IMR-90 (cell line): ENCODE data around the gene MEGF8. TPM values are rescaled to one million over a fixed set of nuclear protein-coding genes. Genes with fewer than 3 reads are reported as not detected.

ENCODE experiments used
- ATAC-seq: fragments of 200-7000 bp; cut with Tn5 transposase; 2 replicates; pipeline ENCODE4 v1.9.1; 2020; ENCODE audit warnings: low read depth, mild to moderate bottlenecking, moderate library complexity
- BruUV-seq: library from RNA; stranded (reverse); fragments of 400-500 nt; replicated peaks from 2 replicates; lab custom pipeline; 2021; lab: Mats Ljungman, UMichigan
- CTCF ChIA-PET: fragments of 300-600 bp; formaldehyde crosslinking; extraction: SDS; loops from one replicate; lab custom pipeline; 2021; ENCODE audit warnings: antibody characterized with exemption; lab: Yijun Ruan, JAX
- POLR2A ChIA-PET: fragments of 300-600 bp; sonication (Branson Sonifier 250); formaldehyde crosslinking; loops from one replicate; lab custom pipeline; 2022; ENCODE audit warnings: antibody characterized with exemption; ENCODE audit not compliant: unreplicated experiment; lab: Charles Lee
- DNase-seq: peaks from one replicate; pipeline ENCODE4 v3.0.0; 2013
- H2AFZ ChIP-seq: replicated peaks from 2 replicates; pipeline ENCODE3; 2013; ENCODE audit warnings: low read length, mild to moderate bottlenecking; ENCODE audit not compliant: poor library complexity
- H2AK5ac ChIP-seq: 2 replicates; pipeline ENCODE4 v1.6.1; 2013; ENCODE audit warnings: low read depth, low read length, inconsistent platforms
- H2AK9ac ChIP-seq: replicated peaks from 2 replicates; pipeline ENCODE3; 2013; ENCODE audit warnings: mild to moderate bottlenecking, low read depth, low read length, moderate library complexity; ENCODE audit not compliant: poor library complexity
- H2BK120ac ChIP-seq: 2 replicates; pipeline ENCODE4 v1.6.1; 2013; ENCODE audit warnings: low read depth, low read length, inconsistent platforms
- H2BK15ac ChIP-seq: 3 replicates; pipeline ENCODE4 v1.6.1; 2013; ENCODE audit warnings: low read depth, low read length, inconsistent platforms
- H2BK20ac ChIP-seq: 2 replicates; pipeline ENCODE4 v1.6.1; 2013; ENCODE audit warnings: low read depth, mild to moderate bottlenecking, inconsistent platforms, low read length, moderate library complexity
- H2BK5ac ChIP-seq: 2 replicates; pipeline ENCODE4 v1.6.1; 2013; ENCODE audit warnings: mild to moderate bottlenecking, low read depth, low read length, inconsistent platforms; ENCODE audit not compliant: poor library complexity, severe bottlenecking
- H3K14ac ChIP-seq: replicated peaks from 2 replicates; pipeline ENCODE4 v1.6.1; 2013; ENCODE audit warnings: low read depth, low read length, inconsistent platforms
- H3K18ac ChIP-seq: 2 replicates; pipeline ENCODE4 v1.6.1; 2013; ENCODE audit warnings: low read depth, low read length, control low read depth
- H3K23ac ChIP-seq: 2 replicates; pipeline ENCODE4 v1.6.1; 2013; ENCODE audit warnings: low read depth, low read length, inconsistent platforms
- H3K27ac ChIP-seq: 2 replicates; pipeline ENCODE4 v1.5.1; 2013; ENCODE audit warnings: mild to moderate bottlenecking, control low read depth, low read length; ENCODE audit not compliant: insufficient read depth
- H3K27me3 ChIP-seq: 2 replicates; pipeline ENCODE4 v1.6.1; 2013; ENCODE audit warnings: low read length; ENCODE audit not compliant: control insufficient read depth, insufficient read depth
- H3K36me3 ChIP-seq: 2 replicates; pipeline ENCODE4 v1.6.1; 2013; ENCODE audit warnings: low read length, mixed read lengths; ENCODE audit not compliant: control insufficient read depth, insufficient read depth
- H3K4ac ChIP-seq: 2 replicates; pipeline ENCODE4 v1.6.1; 2013; ENCODE audit warnings: low read depth, low read length, inconsistent platforms
- H3K4me1 ChIP-seq: 2 replicates; pipeline ENCODE4 v1.6.1; 2013; ENCODE audit warnings: low read length, mixed read lengths; ENCODE audit not compliant: control insufficient read depth, insufficient read depth
- H3K4me2 ChIP-seq: 2 replicates; pipeline ENCODE4 v1.6.1; 2013; ENCODE audit warnings: low read depth, mild to moderate bottlenecking, control low read depth, low read length, moderate library complexity
- H3K4me3 ChIP-seq: 2 replicates; pipeline ENCODE4 v1.5.1; 2013; ENCODE audit warnings: low read depth, mild to moderate bottlenecking, control low read depth, low read length, moderate library complexity; ENCODE audit not compliant: insufficient read depth
- H3K56ac ChIP-seq: 2 replicates; pipeline ENCODE4 v1.6.1; 2013; ENCODE audit warnings: low read length, inconsistent platforms; ENCODE audit not compliant: insufficient read depth; ENCODE audit errors: extremely low read depth
- H3K79me1 ChIP-seq, 2 experiments: 2 replicates each; pipeline ENCODE4 v1.6.1; 2013; ENCODE audit warnings: low read length in 2 of 2, inconsistent platforms in 1 of 2, low read depth in 1 of 2
- H3K9ac ChIP-seq: 2 replicates; pipeline ENCODE4 v1.6.1; 2013; ENCODE audit warnings: low read depth, low read length, control low read depth
- H3K9me1 ChIP-seq: 2 replicates; pipeline ENCODE4 v1.6.1; 2013; ENCODE audit warnings: low read length, inconsistent platforms; ENCODE audit not compliant: insufficient read depth
- H3K9me3 ChIP-seq: 2 replicates; pipeline ENCODE4 v1.6.1; 2013; ENCODE audit warnings: low read length; ENCODE audit not compliant: control insufficient read depth, insufficient read depth
- H4K20me1 ChIP-seq: 2 replicates; pipeline ENCODE4 v1.6.1; 2013; ENCODE audit warnings: low read length, inconsistent platforms; ENCODE audit not compliant: insufficient read depth
- H4K5ac ChIP-seq: 2 replicates; pipeline ENCODE4 v1.6.1; 2013; ENCODE audit warnings: mild to moderate bottlenecking, low read depth, low read length, control low read depth
- H4K8ac ChIP-seq, 2 experiments: 2 replicates each; pipeline ENCODE4 v1.6.1; 2013; ENCODE audit warnings: low read depth in 2 of 2, low read length in 2 of 2, control low read depth in 1 of 2, inconsistent platforms in 1 of 2
- H4K91ac ChIP-seq: 2 replicates; pipeline ENCODE4 v1.6.1; 2013; ENCODE audit warnings: low read depth, low read length, inconsistent platforms; ENCODE audit not compliant: insufficient read depth
- BHLHE40 ChIP-seq: fragments of 150-350 bp; IDR thresholded peaks from 2 replicates; pipeline ENCODE4 v1.6.1; 2016; ENCODE audit warnings: mild to moderate bottlenecking, low read depth, low read length
- CEBPB ChIP-seq: IDR thresholded peaks from 2 replicates; pipeline ENCODE4 v1.6.1; 2012; ENCODE audit warnings: low read depth, low read length, improper control_type of control experiment
- CHD1 ChIP-seq: IDR thresholded peaks from 2 replicates; pipeline ENCODE4 v1.6.1; 2012; ENCODE audit warnings: low read depth, low read length, improper control_type of control experiment
- CTCF ChIP-seq: conservative IDR thresholded peaks from 2 replicates; pipeline ENCODE4 v1.5.1; 2012; ENCODE audit warnings: mild to moderate bottlenecking, low read depth, low read length, improper control_type of control experiment
- ELK1 ChIP-seq: fragments of 150-350 bp; IDR thresholded peaks from 2 replicates; pipeline ENCODE4 v1.6.1; 2016; ENCODE audit warnings: low read depth, mild to moderate bottlenecking, low read length, moderate library complexity, borderline replicate concordance
- FOS ChIP-seq: fragments of 150-350 bp; IDR thresholded peaks from 2 replicates; pipeline ENCODE4 v1.6.1; 2016; ENCODE audit warnings: low read depth, low read length
- MAFK ChIP-seq: IDR thresholded peaks from 2 replicates; pipeline ENCODE4 v1.6.1; 2012; ENCODE audit warnings: low read depth, low read length, improper control_type of control experiment
- MAZ ChIP-seq: IDR thresholded peaks from 2 replicates; pipeline ENCODE4 v1.6.1; 2012; ENCODE audit warnings: low read depth, mild to moderate bottlenecking, low read length, improper control_type of control experiment, moderate library complexity, borderline replicate concordance
- MXI1 ChIP-seq: IDR thresholded peaks from 2 replicates; pipeline ENCODE4 v1.6.1; 2012; ENCODE audit warnings: low read depth, mild to moderate bottlenecking, low read length, moderate library complexity, borderline replicate concordance
- NFE2L2 ChIP-seq: fragments of 150-350 bp; IDR thresholded peaks from 2 replicates; pipeline ENCODE4 v1.6.1; 2016; ENCODE audit warnings: low read depth, mild to moderate bottlenecking, low read length
- POLR2A ChIP-seq: IDR thresholded peaks from 2 replicates; pipeline ENCODE4 v1.6.1; 2012; ENCODE audit warnings: mild to moderate bottlenecking, low read depth, low read length
- RAD21 ChIP-seq: IDR thresholded peaks from 2 replicates; pipeline ENCODE4 v1.6.1; 2012; ENCODE audit warnings: low read length, improper control_type of control experiment
- RCOR1 ChIP-seq: IDR thresholded peaks from 2 replicates; pipeline ENCODE4 v1.6.1; 2012; ENCODE audit warnings: mild to moderate bottlenecking, low read length, improper control_type of control experiment; ENCODE audit not compliant: insufficient replicate concordance
- RFX5 ChIP-seq: IDR thresholded peaks from 2 replicates; pipeline ENCODE4 v1.8.0; 2012; ENCODE audit warnings: low read depth, mild to moderate bottlenecking, low read length, moderate library complexity
- SMC3 ChIP-seq: fragments of 150-350 bp; IDR thresholded peaks from 2 replicates; pipeline ENCODE4 v1.6.1; 2016; ENCODE audit warnings: low read depth, mild to moderate bottlenecking, antibody characterized with exemption, low read length, moderate library complexity
- USF2 ChIP-seq: fragments of 150-350 bp; IDR thresholded peaks from 2 replicates; pipeline ENCODE4 v1.6.1; 2017; ENCODE audit warnings: mild to moderate bottlenecking, antibody characterized with exemption, low read length, low read depth
- WGBS, 2 experiments: methylation state at CpG; one replicate each; pipeline versions ENCODE4 v1.1.5 to v1.1.7; 2013; ENCODE audit warnings: missing lambda C conversion rate in 2 of 2; ENCODE audit not compliant: insufficient read length in 1 of 2; ENCODE audit errors: extremely low coverage in 2 of 2; 5-methylcytosine and 5-hydroxymethylcytosine counted together
- dilution Hi-C: fragments of 300-500 bp; cut with HindIII; formaldehyde crosslinking; loops from one replicate; pipeline ENCODE4 v1.14.3; 2018; ENCODE audit warnings: low sequenced_read_pairs; ENCODE audit not compliant: unreplicated experiment
- in situ Hi-C: fragments of 300-500 bp; cut with MboI; formaldehyde crosslinking; loops from 3 replicates; pipeline ENCODE4 v1.14.3; 2019; ENCODE audit warnings: low sequenced_read_pairs, inconsistent platforms, mixed read lengths
- intact Hi-C: fragments of 100-400 bp; cut with micrococcal nuclease; formaldehyde crosslinking; loops from 2 replicates; pipeline ENCODE4 v1.10.0; 2022
- polyA plus RNA-seq, 3 experiments: library from polyadenylated mRNA; depleted of rRNA; stranded (reverse); fragments of >200 nt; gene quantifications; 2 replicates each; pipeline ENCODE4 v1.2.3, GENCODE V29; 2012; ENCODE audit warnings: low replicate concordance in 1 of 3
- total RNA-seq: library from RNA; depleted of rRNA; stranded (reverse); fragments of >200 nt; gene quantifications from 2 replicates; pipeline ENCODE4 v1.2.3, GENCODE V29; 2012

Gene MEGF8
- total and polyA plus RNA-seq, 2 of the 4 experiments (the other 2 are of a cell fraction), result 2.3 to 12.5 TPM

- Histone ChIP-seq H3K23ac (no peak overlapping the region), H3K9me1 (peaks cover 2% of the 10 kb centered on the region; the same call in 1 of the 2 replicates), H3K27me3 (peaks cover 19% of the 10 kb centered on the region), H2BK15ac (no peak overlapping the region), H4K20me1 (peaks cover 18% of the 10 kb centered on the region; the same call in 1 of the 2 replicates), H2AK9ac (no peak overlapping the region), H3K4me1 (peaks cover 4% of the 10 kb centered on the region), H2BK120ac (no peak overlapping the region), H3K36me3 (no peaks in the 10 kb centered on the region), H4K91ac (no peak overlapping the region), H2BK5ac (no peak overlapping the region), H3K4ac (no peak overlapping the region), H3K9me3 (no peaks in the 10 kb centered on the region), H3K56ac (no peak overlapping the region), H2AFZ (no peak overlapping the region), H3K9ac (no peak overlapping the region), H4K8ac (no peak overlapping the region), H3K27ac (no peak overlapping the region), H2BK20ac (no peak overlapping the region), H3K4me2 (no peak overlapping the region), H3K18ac (no peak overlapping the region), H3K79me1 (peaks cover 16 to 56% of the 10 kb centered on the region in 2 experiments), H3K14ac (no peak overlapping the region), H4K5ac (no peak overlapping the region), H3K4me3 (no peak overlapping the region), H2AK5ac (no peak overlapping the region)
- BruUV-seq, result no TSS peak
- dilution Hi-C loops, result no loop called here
- TF ChIP-seq RAD21, result no peak
- no peak for TF ChIP-seq NFE2L2
- TF ChIP-seq RCOR1, result no peak
- TF ChIP-seq CTCF, result no peak
- TF ChIP-seq MAFK, result no peak
- TF ChIP-seq SMC3, result no peak
- TF ChIP-seq BHLHE40, result no peak
- TF ChIP-seq CHD1, result no peak
- TF ChIP-seq MAZ, result no peak
- no peak for TF ChIP-seq MXI1
- TF ChIP-seq POLR2A, result no peak
- TF ChIP-seq ELK1, result no peak
- TF ChIP-seq CEBPB, result no peak
- no peak for TF ChIP-seq RFX5
- no peak for TF ChIP-seq FOS
- TF ChIP-seq USF2, result no peak
- WGBS, 2 experiments, result no CpG with 5 or more reads among the region's 5 CpGs
- CTCF ChIA-PET, result no interaction called here
- DNase-seq (no peak), ATAC-seq (no peak)
- POLR2A ChIA-PET, result no interaction called here
- intact Hi-C loops, result no loop called here
- in situ Hi-C loops, result loop anchor here (10.0 kb wide), 1 partner anchor 193 kb away; the partner anchor contains the start of gene POU2F2
Observed at GRCh38 chr19:42327381-42327780, 1.9 kb downstream of the MEGF8 start.
